ENCODE results near the gene HOXD4.

DNA sequence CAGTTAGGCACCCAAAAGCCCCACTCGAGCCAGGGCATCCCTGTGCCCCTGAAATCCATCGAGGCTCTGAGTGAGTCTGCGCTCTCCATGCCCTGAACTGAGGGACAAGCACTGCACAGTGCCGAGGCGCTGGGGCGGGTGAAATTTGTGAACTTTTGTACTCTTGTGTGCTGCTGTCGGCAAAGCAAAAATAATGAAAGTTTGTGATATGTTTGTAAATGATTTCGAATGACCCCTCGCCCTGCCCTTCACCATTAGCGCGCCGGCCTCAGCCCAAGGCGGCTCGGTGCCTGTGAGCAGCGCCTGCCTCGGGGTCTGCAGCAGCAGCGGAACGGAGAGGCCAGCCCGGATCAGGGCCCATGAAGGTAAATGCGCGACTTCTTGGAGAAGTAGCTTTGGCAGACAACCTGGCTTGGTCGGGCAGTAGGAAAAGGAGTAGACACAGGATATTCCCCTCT lies 1.8 kb upstream of the HOXD4 start:
- TF ChIP-seq, protein P1, sequence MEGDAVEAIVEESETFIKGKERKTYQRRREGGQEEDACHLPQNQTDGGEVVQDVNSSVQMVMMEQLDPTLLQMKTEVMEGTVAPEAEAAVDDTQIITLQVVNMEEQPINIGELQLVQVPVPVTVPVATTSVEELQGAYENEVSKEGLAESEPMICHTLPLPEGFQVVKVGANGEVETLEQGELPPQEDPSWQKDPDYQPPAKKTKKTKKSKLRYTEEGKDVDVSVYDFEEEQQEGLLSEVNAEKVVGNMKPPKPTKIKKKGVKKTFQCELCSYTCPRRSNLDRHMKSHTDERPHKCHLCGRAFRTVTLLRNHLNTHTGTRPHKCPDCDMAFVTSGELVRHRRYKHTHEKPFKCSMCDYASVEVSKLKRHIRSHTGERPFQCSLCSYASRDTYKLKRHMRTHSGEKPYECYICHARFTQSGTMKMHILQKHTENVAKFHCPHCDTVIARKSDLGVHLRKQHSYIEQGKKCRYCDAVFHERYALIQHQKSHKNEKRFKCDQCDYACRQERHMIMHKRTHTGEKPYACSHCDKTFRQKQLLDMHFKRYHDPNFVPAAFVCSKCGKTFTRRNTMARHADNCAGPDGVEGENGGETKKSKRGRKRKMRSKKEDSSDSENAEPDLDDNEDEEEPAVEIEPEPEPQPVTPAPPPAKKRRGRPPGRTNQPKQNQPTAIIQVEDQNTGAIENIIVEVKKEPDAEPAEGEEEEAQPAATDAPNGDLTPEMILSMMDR (IDR thresholded peaks at IDR 0.05): no peak
- TF ChIP-seq EP300 (IDR thresholded peaks at IDR 0.05): no peak
- no peak for TF ChIP-seq POLR2A (IDR thresholded peaks at IDR 0.05)
- TF ChIP-seq POLR2AphosphoS5 (IDR thresholded peaks at IDR 0.05): no peak

Measured in sigmoid colon (tissue), 4 donors.